Measurements from ENCODE around the gene C1orf56.
A peak's percentile ranks its signal among the peaks of the same experiment; 100 is the strongest.

The C1orf56 gene

GRCh38 chr1:151026460-151026859 lies 21.1 kb upstream of the C1orf56 start:
- no peak for DNase-seq

GRCh38 chr1:151032164-151032563 lies 15.4 kb upstream of the C1orf56 start:
- no peak for DNase-seq

- DNase-seq: no peak
Measured at GRCh38 chr1:151035167-151035566, 12.4 kb upstream of the C1orf56 start.

GRCh38 chr1:151036356-151036755 lies 11.2 kb upstream of the C1orf56 start, which contains the start of gene BNIPL:
Gene BNIPL, plus strand, starts transcription at chr1:151036586. Its CDS starts 140 bp downstream, at chr1:151036726.
- DNase-seq: no peak

- DNase-seq: no peak
Measured at GRCh38 chr1:151037032-151037431, 10.5 kb upstream of the C1orf56 start.

- DNase-seq: no peak
Measured at GRCh38 chr1:151039521-151039920, 8.0 kb upstream of the C1orf56 start.

- no peak for DNase-seq
Measured at GRCh38 chr1:151043163-151043562, 4.4 kb upstream of the C1orf56 start.

GRCh38 chr1:151047925-151048644 lies 534 bp downstream of the C1orf56 start:
- peak; percentile 84 to 94 for DNase-seq

- no peak for DNase-seq
Measured at GRCh38 chr1:151048645-151049032, 1.1 kb downstream of the C1orf56 start.

GRCh38 chr1:151049458-151049857 lies 1.9 kb downstream of the C1orf56 start:
- no peak for DNase-seq

- DNase-seq: no peak
Measured at GRCh38 chr1:151050051-151050688, 2.6 kb downstream of the C1orf56 start.

GRCh38 chr1:151051356-151052009 lies 3.9 kb downstream of the C1orf56 start:
- peak in 1 of 2 experiments; percentile 31 for DNase-seq

- no peak for DNase-seq
Measured at GRCh38 chr1:151054971-151055547, 7.5 kb downstream of the C1orf56 start.

GRCh38 chr1:151055581-151055980 lies 8.0 kb downstream of the C1orf56 start:
- DNase-seq: no peak

GRCh38 chr1:151056149-151056548 lies 8.6 kb downstream of the C1orf56 start:
- DNase-seq: no peak

- DNase-seq: peak; percentile 86 to 97
Measured at GRCh38 chr1:151058692-151059091, 11.1 kb downstream of the C1orf56 start.

GRCh38 chr1:151059109-151060006 lies 11.8 kb downstream of the C1orf56 start, which contains the start of gene CDC42SE1:
Gene CDC42SE1, minus strand, starts transcription at chr1:151059622. Its CDS starts 3,892 bp downstream, at chr1:151055730.
- DNase-seq: peak; percentile 96 to 99

- peak; percentile 95 to 96 for DNase-seq
Measured at GRCh38 chr1:151060007-151060656, 12.6 kb downstream of the C1orf56 start, which contains the start of gene MLLT11. Gene MLLT11, plus strand, starts transcription at chr1:151060397. Its CDS starts 6,828 bp downstream, at chr1:151067225.

- peak; percentile 76 to 77 for DNase-seq
Measured at GRCh38 chr1:151060657-151061421, 13.3 kb downstream of the C1orf56 start.

- no peak for DNase-seq
Measured at GRCh38 chr1:151061704-151062103, 14.2 kb downstream of the C1orf56 start.
